Myocyte (in vitro differentiated cells): ENCODE data around the gene VCAM1. TPM values are rescaled to one million over a fixed set of nuclear protein-coding genes. Genes with fewer than 3 reads are reported as not detected.

ENCODE experiments used
- DNase-seq: peaks from one replicate; pipeline ENCODE4 v3.0.0-alpha.2; 2012; ENCODE audit warnings: low read depth
- total RNA-seq: library from RNA; depleted of rRNA; stranded (reverse); fragments of >200 nt; gene quantifications from 2 replicates; pipeline ENCODE4 v1.2.3, GENCODE V29; 2014

The VCAM1 gene
- total RNA-seq, 1 donor from 2014 or later, result 5.7 TPM

DNA sequence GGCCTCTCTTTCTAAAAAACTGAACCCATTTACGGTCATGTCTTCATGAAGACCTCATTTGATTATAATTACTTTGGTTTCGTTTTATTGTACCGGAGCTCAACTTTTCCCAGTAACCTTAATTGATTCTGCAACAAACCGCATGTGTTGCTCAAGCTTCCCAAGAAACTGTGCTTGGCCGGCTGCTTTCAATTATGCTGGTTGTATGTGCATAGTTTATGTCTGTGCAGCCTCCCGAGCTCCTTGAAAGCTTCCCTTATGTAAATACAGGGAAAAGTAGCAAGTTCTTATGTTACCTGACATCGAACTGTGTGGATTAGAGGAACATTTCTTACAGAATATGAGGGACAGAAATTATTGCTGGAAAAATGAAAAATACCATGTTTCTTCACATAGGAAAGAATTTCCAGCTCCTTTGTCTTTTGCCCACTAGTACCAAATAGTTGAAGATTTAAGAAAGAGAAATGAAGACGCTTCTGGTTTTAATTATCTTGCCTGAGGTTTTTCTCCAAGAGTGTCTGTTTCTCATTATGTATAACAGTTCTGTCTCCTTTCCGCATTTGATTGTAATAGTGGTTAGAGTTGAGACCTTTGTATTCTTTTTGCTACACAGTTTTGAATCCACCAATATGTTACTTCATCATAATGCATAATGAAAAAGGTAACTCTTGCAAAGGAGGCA lies 2.1 kb downstream of the VCAM1 start:
- DNase-seq, result peak; percentile 51

DNA sequence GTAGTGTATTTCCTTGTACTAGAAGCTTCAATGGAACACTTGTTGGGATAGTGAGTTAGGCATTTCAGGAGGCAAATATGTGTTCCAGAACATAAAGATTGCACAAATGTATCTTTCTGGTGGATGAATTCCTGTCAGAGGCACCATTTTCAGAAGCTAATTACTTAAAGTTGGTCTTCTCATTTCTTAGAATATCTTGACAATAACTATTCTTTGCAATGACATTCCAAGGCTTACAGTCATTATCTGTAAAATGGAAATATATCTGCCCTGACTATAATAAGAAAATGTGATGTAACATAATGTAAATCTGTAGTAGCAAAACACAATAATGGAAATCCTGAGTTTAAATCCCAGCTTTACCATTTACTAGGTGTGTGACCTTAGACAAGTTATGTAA lies 2.7 kb downstream of the VCAM1 start:
- no peak for DNase-seq

- DNase-seq, result no peak
These were observed 4.7 kb downstream of the VCAM1 start for GRCh38 chr1:100724281-100724680.

DNA sequence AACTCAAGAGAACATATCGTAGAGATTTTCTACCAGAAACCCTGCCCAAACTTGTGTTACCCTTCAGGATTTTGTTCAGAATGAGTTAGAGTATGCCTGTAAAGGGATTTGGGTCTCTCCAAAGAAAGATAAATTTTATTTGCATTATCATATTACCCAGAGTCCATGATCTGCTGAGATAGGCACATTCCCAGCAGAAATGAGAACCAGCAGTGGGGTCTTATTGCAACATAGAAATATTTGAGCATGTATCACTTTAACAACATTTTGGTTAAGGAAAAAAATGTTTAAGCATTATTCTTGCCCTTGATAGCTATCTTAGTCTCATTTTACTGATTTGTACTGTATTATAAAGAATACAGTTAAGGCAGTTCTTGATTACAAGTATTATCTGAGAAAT lies 10.6 kb downstream of the VCAM1 start:
- DNase-seq, result no peak

GRCh38 chr1:100731309-100731708 lies 11.8 kb downstream of the VCAM1 start:
- DNase-seq, result no peak

- DNase-seq, result no peak
These were observed 12.2 kb downstream of the VCAM1 start for GRCh38 chr1:100731758-100732157.

DNA sequence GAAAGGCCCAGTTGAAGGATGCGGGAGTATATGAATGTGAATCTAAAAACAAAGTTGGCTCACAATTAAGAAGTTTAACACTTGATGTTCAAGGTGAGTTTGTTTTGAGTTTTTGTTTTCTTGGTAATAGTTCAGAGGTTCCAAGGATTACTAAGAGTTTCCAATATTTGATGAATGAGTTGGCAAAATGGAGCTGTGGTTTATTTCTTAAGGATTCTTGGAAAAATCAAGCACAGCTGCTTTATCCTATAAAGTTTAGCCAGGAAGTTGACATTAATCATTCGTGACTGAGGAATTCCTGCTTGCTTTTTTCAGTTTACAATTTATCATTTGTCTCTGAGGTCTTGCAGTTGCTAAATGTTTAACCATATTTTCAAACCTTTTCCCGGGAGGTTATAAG lies 15.1 kb downstream of the VCAM1 start:
- DNase-seq, result peak; percentile 71

DNA sequence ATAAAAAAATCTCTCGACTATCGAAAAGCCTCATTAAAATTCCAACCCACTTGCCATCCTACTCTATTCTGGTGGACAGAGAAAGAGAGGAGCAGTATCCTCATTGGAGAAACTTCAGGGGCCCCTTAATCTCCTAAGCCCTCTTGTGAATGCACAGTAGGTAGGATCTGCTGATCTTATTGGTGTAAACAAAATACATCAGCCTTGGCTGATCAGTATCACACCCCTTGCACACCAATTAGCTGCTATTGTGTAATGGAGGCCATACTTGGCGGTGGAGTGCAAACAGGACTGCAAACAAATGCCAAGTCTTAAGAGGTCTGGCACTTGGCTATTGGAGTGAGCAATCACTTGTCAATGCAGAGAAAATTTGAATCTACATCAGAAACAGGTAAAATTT lies 15.7 kb downstream of the VCAM1 start:
- DNase-seq, result no peak

- peak; percentile 32 for DNase-seq
These were observed 16.8 kb downstream of the VCAM1 start for GRCh38 chr1:100736324-100736723.

DNA sequence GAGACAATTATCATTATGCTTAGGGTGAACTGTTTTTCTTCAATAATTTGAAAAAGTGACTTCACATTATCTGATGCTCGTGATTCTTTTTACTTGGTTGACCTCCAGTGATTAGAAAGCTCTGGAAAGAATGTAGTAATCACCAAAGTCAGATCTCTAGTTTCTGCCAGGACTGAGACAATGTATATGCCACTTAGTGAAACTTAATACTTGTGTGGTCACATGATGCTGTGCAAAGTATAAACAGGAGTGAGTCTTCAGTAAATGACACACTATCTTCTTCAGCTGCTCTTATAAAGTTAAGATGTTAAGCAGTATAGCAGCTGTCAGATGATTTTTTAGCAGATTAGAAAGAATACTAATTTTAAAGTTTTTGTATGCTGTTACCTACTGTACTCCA lies 17.2 kb downstream of the VCAM1 start:
- peak; percentile 55 for DNase-seq

DNA sequence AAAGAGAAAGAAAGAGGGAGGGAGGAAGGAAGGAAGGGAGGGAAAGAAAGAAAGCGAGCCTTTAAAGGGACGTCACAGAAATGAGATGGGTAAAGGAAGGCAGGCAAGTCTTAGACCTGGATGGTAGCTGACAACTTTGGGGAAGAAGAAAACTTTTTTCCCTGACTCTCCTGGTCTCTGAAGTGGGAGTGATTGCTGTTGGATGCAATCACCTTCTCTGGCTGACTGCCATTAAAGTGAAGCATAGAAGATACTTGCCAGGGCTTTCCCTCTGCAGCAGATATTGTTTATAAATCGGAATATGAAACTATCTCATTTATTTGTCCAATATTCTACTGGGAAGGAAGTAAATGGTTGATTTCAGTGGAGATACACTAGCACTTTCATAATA lies 27.0 kb downstream of the VCAM1 start:
- DNase-seq, result no peak

DNA sequence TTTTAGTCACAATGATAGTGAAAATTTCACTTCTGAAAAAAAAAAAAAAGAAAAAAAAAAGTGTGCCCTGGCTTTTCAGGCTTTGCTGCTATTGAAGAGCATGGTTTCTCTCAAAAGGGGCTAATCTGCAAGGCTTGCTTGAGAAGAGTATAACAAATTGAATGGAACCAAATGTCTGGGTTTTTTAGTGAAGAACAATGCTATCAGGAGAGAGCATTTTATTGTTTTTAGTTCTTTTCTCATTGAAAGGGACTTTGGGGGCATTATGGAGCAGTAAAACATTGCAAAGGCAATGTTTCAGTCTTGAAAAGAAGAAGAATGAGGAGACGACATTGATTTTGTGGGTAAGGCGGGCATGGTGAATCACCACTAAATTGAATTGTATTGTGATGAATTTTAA lies 28.2 kb downstream of the VCAM1 start:
- DNase-seq, result no peak

GRCh38 chr1:100750005-100750885 lies 30.7 kb downstream of the VCAM1 start:
- DNase-seq, result no peak

GRCh38 chr1:100752791-100753190 lies 33.2 kb downstream of the VCAM1 start:
- DNase-seq, result no peak

DNA sequence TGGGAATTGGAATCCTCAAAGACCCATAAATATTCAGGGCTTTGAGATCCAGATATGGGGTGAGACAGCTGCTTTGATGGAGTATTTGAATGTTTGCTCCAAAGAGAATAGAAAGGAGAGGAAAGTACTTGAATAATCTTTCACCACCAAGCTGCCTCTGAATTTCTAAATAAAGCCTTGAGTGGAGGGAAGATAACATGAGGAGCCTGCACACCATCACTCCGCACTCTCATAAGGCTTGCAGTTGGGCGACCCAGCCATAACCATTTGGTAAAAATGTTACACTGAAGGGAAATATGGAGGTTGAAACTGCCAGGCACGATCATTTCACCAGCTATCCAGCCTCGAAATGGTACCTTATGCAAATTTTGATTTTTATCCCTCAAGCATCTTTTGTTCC lies 38.4 kb downstream of the VCAM1 start:
- DNase-seq, result no peak

DNA sequence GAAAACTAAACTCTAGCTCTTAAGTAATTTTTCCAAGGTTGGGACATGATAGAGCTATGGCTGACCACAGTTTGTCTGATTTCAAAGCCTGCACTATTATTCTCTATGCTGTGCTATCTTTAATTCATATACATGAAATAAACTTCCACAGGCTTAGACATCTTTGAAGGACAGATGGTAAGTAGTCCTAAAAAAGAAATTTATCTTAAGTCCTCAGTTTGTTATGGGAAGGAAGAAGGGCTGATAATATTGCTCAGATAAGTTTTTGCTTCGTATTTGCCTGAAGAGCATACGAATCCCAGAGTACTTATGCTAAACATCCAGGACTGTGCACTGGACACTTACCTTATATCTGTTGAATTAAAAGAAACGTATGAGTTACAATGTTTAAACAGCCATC lies 39.6 kb downstream of the VCAM1 start:
- DNase-seq, result no peak

GRCh38 chr1:100760511-100760910 lies 41.0 kb downstream of the VCAM1 start:
- DNase-seq, result no peak

DNA sequence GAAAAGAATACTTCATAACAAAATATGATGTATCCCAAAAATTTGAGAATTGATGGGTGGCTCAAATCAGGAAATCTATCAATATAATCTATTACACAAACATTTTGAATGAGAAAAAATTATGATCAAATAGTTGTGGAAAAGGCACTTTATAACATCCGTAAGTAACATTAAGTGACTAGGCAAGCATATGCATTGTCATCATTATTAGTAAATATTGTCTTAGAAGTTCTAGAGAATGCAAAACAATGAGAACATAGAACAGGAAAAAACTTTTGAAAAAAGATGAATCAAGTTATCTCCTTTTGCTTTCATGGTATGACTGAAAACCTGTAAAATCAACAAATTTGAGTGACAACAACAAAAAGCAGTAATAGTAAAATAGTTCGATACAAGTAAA lies 42.9 kb downstream of the VCAM1 start:
- no peak for DNase-seq

DNA sequence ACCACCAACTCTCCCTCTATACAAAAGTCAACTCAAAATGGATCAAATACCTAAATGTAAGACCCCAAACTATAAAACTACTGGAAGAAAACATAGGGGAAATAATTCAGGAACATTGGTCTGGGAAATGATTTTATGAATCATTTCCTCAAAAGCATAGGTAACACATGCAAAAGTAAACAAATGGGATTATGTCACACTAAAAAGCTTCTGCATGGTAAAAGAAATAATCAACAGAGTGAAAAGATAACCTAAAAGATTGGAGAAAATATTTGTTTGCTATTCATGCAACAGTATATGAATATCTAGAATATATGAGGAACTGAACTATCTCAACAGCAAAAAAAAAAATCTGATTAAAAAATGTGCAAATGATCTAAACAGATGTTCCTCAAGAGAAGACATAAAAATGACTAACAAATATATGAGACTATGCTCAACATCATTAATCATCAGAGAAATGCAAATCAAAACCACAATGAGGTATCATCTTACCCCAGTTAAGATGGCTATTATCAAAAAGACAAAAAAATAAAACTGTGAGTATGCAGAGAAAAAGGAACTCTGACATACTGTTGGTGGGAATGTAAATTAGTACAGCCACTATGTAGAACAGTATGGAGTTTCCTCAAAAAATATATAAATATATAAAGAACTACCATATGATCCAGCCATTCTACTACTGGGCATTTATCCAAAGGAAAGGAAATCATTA lies 47.8 kb downstream of the VCAM1 start:
- DNase-seq, result peak; percentile 39

GRCh38 chr1:100769323-100769722 lies 49.8 kb downstream of the VCAM1 start:
- no peak for DNase-seq

- no peak for DNase-seq
These were observed 50.5 kb downstream of the VCAM1 start for GRCh38 chr1:100769906-100770646.
